ENCODE data around the gene C22orf23.

Gene C22orf23

GRCh38 chr22:37925330-37925729 lies 28.1 kb downstream of the C22orf23 start:
- no peak for DNase-seq (ENCODE audit: low spot score)

DNA sequence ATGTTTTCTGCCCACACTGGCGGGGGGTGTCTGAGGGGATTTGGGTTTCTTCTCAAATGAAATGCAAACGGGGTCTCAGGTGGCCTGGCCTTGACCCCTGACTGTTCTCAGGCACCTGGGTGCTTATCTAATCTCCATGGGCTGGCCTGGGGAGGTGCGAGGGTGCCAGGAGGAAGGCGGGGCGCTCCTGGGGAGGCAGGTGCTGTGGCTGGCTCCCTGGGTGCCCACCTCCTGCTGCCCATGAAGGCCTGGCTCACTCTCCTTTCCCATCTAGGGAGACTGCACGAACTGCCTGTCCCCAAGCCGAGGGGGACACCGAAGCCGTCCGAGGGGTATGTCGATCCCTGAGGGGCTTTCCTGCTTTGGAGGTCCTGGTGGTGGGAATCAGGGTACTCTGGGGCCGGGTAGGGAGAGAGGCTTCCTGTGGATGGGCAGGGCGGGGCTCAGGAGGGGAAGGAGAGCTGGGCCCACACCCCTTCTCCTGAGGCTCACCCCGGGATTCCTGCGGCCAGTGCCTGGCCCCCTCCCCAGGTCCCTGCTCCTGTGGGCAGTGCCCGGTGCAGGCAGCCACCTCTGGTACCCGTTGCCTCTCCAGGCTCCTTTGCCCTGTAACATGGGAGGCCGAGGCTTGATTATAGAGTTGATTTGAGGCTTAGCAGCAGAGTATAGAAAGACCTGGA lies 28.9 kb downstream of the C22orf23 start:
- no peak for DNase-seq (ENCODE audit: low spot score)

GRCh38 chr22:37923927-37924326 lies 29.5 kb downstream of the C22orf23 start:
- no peak for DNase-seq (ENCODE audit: low spot score)

GRCh38 chr22:37922191-37922590 lies 31.2 kb downstream of the C22orf23 start:
- no peak for DNase-seq (ENCODE audit: low spot score)

DNA sequence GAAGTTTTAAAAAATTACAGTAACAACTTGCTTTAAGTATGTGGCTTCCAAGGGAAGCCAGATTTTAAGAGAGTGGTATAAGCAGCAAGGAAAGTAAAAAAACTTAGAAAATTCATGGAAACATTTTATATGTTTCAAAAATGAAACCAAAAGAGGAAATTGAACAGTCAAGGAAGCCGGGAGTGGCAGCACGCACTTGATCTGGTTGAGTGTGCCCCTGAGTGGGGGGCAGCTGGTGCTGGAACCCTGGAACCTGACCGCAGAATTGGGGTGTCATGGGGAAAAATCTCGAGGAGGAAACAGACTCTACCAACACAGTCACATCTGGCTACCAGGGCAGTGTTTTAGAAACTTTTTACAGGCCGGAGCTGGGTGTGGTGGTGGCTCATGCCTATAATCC lies 33.3 kb downstream of the C22orf23 start:
- DNase-seq (ENCODE audit: low spot score): no peak

DNA sequence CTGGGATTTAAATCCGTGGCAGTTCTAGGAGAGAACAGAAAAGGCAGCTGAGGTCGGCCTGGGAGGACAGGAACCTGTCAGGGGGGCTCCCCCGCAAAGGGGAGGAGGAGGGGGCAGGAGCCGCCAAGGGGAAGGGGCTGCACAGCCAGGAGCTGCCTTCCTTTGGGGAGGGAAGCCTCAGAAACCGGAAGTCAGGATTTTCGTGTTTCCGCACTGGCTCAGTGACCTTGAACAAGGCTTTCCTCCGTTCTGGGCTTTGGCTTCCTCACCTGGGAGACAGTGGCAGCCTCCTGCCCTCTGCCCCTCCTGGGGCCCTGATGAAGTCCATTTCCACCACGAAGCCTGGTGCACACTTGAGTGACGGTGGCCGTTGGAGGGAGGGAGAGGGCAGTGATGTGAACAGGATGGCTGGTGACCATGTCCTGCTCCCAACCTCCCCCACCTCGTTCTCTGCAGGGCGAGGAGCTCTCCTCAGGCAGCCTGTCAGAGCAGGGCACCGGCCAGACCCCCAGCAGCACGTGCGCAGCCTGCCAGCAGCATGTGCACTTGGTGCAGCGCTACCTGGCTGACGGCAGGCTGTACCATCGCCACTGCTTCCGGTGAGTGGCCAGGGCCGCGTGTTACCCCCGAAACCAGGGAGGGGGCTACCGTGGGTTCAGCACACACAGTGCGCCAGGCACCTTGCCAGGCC lies 34.7 kb downstream of the C22orf23 start:
- DNase-seq (ENCODE audit: low spot score): no peak

DNA sequence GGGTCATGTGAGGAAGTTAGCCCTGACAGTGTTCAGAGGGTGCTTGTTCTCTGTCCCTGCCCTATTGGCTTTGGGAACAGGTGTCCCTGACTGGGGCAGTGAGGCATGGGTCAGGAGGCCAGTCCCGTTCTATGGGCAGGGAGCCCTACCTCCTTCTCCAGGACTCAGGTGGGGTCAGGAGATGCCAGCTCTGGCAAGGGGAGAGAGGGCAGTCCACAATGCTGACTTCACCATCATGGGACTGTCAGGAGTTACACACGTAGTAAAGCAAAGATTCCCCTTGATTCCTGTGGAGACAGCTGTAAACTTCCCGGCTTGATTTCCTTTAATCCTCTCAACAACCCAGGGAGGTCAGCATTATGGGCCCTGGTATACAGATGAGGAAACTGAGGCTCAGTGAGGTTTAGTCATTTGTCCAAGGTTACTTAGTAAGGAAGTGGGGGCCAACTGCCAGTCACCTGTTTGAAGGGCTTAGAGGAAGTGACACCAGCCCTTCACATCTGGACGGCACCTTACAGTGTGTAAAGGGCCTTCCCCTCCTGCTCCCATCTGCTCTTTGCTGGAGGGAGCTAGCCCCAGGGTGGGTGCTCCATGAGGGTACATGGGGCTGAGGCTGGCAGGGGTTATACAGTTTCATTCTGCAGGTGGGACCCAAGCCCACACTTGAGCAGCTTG lies 35.4 kb downstream of the C22orf23 start:
- no peak for DNase-seq (ENCODE audit: low spot score)

GRCh38 chr22:37916311-37916710 lies 37.1 kb downstream of the C22orf23 start:
- DNase-seq (ENCODE audit: low spot score): no peak

DNA sequence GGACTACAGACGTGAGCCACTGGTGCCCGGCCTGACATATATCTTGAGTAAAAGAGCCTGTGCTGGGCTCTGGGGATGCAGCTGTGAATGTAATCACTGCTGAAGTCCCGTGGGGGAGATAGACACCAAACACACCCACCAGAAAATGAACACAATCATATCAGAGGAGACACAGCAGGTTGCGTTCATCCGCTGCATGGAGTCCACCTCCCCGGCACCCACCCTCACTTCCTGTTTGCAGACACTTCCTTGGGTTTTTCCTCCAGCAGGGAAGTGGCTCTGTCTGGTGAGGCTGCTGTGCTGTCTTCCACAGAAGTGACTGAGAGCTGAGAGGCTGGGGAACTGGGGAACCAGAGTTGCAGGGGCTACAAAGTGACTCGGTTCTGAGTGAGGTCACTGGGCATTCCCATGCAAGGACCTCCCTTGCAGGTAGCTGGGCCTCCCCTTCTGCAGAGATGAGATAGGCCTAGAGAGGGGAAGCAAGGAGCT lies 40.1 kb downstream of the C22orf23 start:
- DNase-seq (ENCODE audit: low spot score): no peak

DNA sequence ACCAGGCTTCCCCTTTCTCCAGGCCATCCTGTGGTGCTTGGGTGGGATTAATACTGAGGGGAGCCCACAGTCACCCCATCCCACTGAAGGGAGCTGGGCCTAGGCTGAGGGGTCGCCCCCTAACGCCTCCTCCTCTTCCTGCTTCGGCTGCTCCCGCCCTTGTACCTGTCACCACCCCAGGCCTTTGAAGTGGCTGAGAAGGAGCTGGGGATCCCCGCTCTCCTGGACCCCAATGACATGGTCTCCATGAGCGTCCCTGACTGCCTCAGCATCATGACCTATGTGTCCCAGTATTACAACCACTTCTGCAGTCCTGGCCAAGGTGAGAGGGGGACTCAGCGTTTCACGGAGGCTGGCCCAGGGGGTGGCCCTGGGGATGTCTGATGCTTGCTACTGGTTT lies 41.2 kb downstream of the C22orf23 start:
- DNase-seq (ENCODE audit: low spot score): no peak

- DNase-seq (ENCODE audit: low spot score): no peak
Observed at GRCh38 chr22:37911697-37912096, 41.7 kb downstream of the C22orf23 start.

GRCh38 chr22:37910890-37911672 lies 42.3 kb downstream of the C22orf23 start:
- DNase-seq (ENCODE audit: low spot score): no peak

- no peak for DNase-seq (ENCODE audit: low spot score)
Observed at GRCh38 chr22:37909766-37910165, 43.6 kb downstream of the C22orf23 start.

GRCh38 chr22:37907036-37907954 lies 46.1 kb downstream of the C22orf23 start:
- DNase-seq (ENCODE audit: low spot score): no peak

DNA sequence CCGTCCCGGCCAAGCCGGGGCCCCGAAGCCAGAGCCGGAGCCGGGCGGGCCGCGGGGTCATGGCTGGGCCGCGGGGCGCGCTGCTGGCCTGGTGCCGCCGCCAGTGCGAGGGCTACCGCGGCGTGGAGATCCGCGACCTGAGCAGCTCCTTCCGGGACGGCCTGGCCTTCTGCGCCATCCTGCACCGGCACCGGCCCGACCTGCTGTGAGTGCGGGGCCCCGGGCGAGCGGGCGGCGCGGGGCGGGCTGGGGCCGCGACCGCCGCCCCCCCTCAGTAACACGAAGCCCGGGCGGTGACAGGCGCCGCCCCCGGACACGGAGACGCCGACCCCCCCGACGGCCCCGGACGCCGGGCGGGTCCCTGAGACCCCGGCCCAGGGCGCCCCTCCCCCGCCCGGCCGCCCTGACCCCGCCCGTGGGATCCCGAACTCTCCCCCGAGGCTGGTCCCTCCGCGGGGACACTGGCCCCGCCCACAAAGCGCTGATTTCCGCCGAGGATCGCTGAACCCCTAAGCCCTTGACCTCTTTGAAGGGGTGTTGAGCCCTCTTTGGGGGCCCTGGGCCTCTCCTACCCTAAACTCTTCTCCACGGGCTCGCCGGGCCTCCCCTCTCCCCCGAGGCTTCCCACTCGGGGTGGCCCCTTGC lies 46.9 kb downstream of the C22orf23 start:
- DNase-seq (ENCODE audit: low spot score): peak; percentile 25

- DNase-seq (ENCODE audit: low spot score): peak; percentile 49
Observed at GRCh38 chr22:37905534-37906363, 47.7 kb downstream of the C22orf23 start, which contains the start of gene MICALL1. TSS of gene MICALL1 (plus strand) at chr22:37906297. CDS start at chr22:37906423, 126 bp downstream.

- no peak for DNase-seq (ENCODE audit: low spot score)
Observed at GRCh38 chr22:37904572-37905533, 48.5 kb downstream of the C22orf23 start.

GRCh38 chr22:37898441-37899181 lies 54.8 kb downstream of the C22orf23 start:
- no peak for DNase-seq (ENCODE audit: low spot score)

All from activated CD4-positive, alpha-beta T cell treated with anti-CD3 and anti-CD28 coated beads, Interleukin-2, Interleukin-4, amounts not matched to agents 100 ng/mL and 50 ng/mL, durations not matched to agents 16 hours and 8 hours (primary cell).